ENCODE results near the gene EBI3. TPM values are rescaled to one million over a fixed set of nuclear protein-coding genes. Genes with fewer than 3 reads are reported as not detected.

The EBI3 gene
- total RNA-seq, 4 donors from 2014 or later: 0.96 to 3.7 (median 3.7) TPM; not detected in 1

DNA sequence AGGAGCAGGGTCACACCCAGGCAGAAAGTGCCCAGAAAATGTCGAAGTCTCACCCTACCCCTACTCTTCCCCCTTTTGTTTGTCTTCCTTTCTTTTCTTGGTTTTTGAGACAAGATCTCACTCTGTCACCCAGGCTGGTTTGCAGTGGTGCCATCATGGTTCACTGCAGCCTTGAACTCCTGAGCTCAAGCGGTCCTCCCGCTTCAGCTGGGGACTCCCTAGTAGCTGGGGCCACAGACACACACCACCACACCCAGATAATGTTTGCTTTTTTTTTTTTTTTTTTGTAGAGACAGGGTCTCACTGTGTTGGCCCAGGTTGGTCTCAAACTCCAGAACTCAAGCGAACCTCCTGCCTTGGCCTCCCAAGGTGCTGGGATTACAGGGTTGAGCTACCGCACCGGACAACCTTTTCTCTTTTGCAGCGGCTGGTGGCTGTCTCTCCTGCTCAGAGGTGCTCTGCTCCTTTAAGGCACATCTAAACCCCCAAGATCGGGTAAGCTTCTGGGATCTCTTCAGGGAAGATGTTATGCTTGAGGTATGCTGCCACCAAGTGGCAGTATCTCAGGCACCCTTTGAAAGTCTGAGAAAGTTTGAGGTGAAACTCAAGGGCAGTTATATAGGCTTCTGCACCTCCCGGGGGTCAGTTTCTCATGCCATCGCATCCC lies 22.4 kb upstream of the EBI3 start:
- DNase-seq: no peak
- TF ChIP-seq CTCF (IDR thresholded peaks at IDR 0.05) (peak in 1 of 5 experiments; percentile 25), POLR2AphosphoS5 (IDR thresholded peaks at IDR 0.05) (no peak)
- H3K4me1 ChIP-seq: peaks cover 0 to 4% (median 1%) of the 10 kb centered on the region in 4 donors
- H3K9me3 ChIP-seq: no peaks in the 10 kb centered on the region
- intact Hi-C loops (cut with DNase I; ENCODE audit: low total_unique reads): no loop called here
- no peak overlapping the region for H3K27ac ChIP-seq
- H3K27me3 ChIP-seq: peaks cover 12% of the 10 kb centered on the region
- no peak overlapping the region for H3K4me3 ChIP-seq
- no peaks in the 10 kb centered on the region for H3K36me3 ChIP-seq
- WGBS, 2 donors (ENCODE audit: low coverage in 1 of 2): 79 to 100% methylated on average over 3 to 10 of the region's 10 CpGs
- in situ Hi-C loops (cut with MboI; ENCODE audit: low pct_ligation_motif_present in 1 of 4, low pct_unique_long_range_greater_than_20kb in 1 of 4, low sequenced_read_pairs in 3 of 4): loop anchor here in 1 of 4 donors (25.0 kb wide), 1 partner anchor 370 kb away; no protein-coding TSS in a partner anchor

GRCh38 chr19:4208385-4209094 lies 20.8 kb upstream of the EBI3 start:
- Histone ChIP-seq H3K36me3 (no peaks in the 10 kb centered on the region), H3K4me1 (peaks cover 0 to 4% (median 1%) of the 10 kb centered on the region in 4 donors), H3K4me3 (no peak overlapping the region), H3K27ac (no peak overlapping the region), H3K9me3 (no peaks in the 10 kb centered on the region), H3K27me3 (peaks cover 13% of the 10 kb centered on the region)
- DNase-seq: peak; percentile 40
- in situ Hi-C loops (cut with MboI; ENCODE audit: low pct_ligation_motif_present in 1 of 4, low pct_unique_long_range_greater_than_20kb in 1 of 4, low sequenced_read_pairs in 3 of 4) (loop anchor here in 1 of 4 donors (25.0 kb wide), 1 partner anchor 371 kb away; no protein-coding TSS in a partner anchor), intact Hi-C loops (cut with DNase I; ENCODE audit: low total_unique reads) (no loop called here)
- no peak for TF ChIP-seq POLR2AphosphoS5 (IDR thresholded peaks at IDR 0.05)
- peak in 4 of 5 experiments; percentile 12 to 41 (median 34) for TF ChIP-seq CTCF (IDR thresholded peaks at IDR 0.05)
- no peak for TF ChIP-seq POLR2A (IDR thresholded peaks at IDR 0.05)
- no peak for TF ChIP-seq EP300 (IDR thresholded peaks at IDR 0.05; ENCODE audit: low read depth)
- 67 to 78% methylated on average over 5 to 13 of the region's 13 CpGs for WGBS, 2 donors (ENCODE audit: low coverage in 1 of 2)

- WGBS, 2 donors (ENCODE audit: low coverage in 1 of 2): 70 to 94% methylated on average over 5 to 15 of the region's 15 CpGs
- intact Hi-C loops (cut with DNase I; ENCODE audit: low total_unique reads): no loop called here
- no peak for DNase-seq
- peaks cover 17% of the 10 kb centered on the region for H3K27me3 ChIP-seq
- no peak overlapping the region for H3K4me3 ChIP-seq
- no peaks in the 10 kb centered on the region for H3K36me3 ChIP-seq
- H3K9me3 ChIP-seq: no peaks in the 10 kb centered on the region
- H3K27ac ChIP-seq: no peak overlapping the region
- no peaks in the 10 kb centered on the region for H3K4me1 ChIP-seq
- TF ChIP-seq POLR2AphosphoS5 (IDR thresholded peaks at IDR 0.05) (no peak), POLR2A (IDR thresholded peaks at IDR 0.05) (no peak), CTCF (IDR thresholded peaks at IDR 0.05) (no peak)
- in situ Hi-C loops (cut with MboI; ENCODE audit: low pct_ligation_motif_present in 1 of 4, low pct_unique_long_range_greater_than_20kb in 1 of 4, low sequenced_read_pairs in 3 of 4): loop anchor here in 1 of 4 donors (25.0 kb wide), 1 partner anchor 373 kb away; no protein-coding TSS in a partner anchor
Measured at GRCh38 chr19:4210166-4210731, 19.1 kb upstream of the EBI3 start.

- Histone ChIP-seq H3K27me3 (peaks cover 10% of the 10 kb centered on the region), H3K27ac (no peak overlapping the region), H3K36me3 (no peaks in the 10 kb centered on the region), H3K4me1 (no peaks in the 10 kb centered on the region), H3K4me3 (no peak overlapping the region), H3K9me3 (no peaks in the 10 kb centered on the region)
- no peak for DNase-seq
- TF ChIP-seq POLR2AphosphoS5 (IDR thresholded peaks at IDR 0.05): no peak
- TF ChIP-seq POLR2A (IDR thresholded peaks at IDR 0.05): no peak
- no peak for TF ChIP-seq CTCF (IDR thresholded peaks at IDR 0.05)
- TF ChIP-seq EP300 (IDR thresholded peaks at IDR 0.05; ENCODE audit: low read depth): no peak
- intact Hi-C loops (cut with DNase I; ENCODE audit: low total_unique reads) (no loop called here), in situ Hi-C loops (cut with MboI; ENCODE audit: low pct_ligation_motif_present in 1 of 4, low pct_unique_long_range_greater_than_20kb in 1 of 4, low sequenced_read_pairs in 3 of 4) (loop anchor here in 1 of 4 donors (25.0 kb wide), 1 partner anchor 376 kb away; no protein-coding TSS in a partner anchor)
- WGBS, 2 donors (ENCODE audit: low coverage in 1 of 2): 33 to 68% methylated on average over 1 to 3 of the region's 3 CpGs
Measured at GRCh38 chr19:4213116-4213515, 16.2 kb upstream of the EBI3 start.
